Common myeloid progenitor, CD34-positive (primary cell): ENCODE data around the gene LIMS2.

Source experiments
- CTCF ChIA-PET: fragments of 350-600 bp; sonication (Branson Sonifier 250); formaldehyde crosslinking; loops from one replicate; lab custom pipeline; 2021; ENCODE audit warnings: antibody characterized with exemption; lab: Charles Lee
- POLR2A ChIA-PET: fragments of 350-600 bp; sonication (Branson Sonifier 250); formaldehyde crosslinking; loops from one replicate; lab custom pipeline; 2021; ENCODE audit warnings: antibody characterized with exemption; lab: Charles Lee
- DNase-seq, 3 donors: peaks; one replicate each; pipeline versions ENCODE4 v3.0.0 to v3.0.0-alpha.2; 2013
- H3K27ac ChIP-seq, 2 experiments: 1 replicate in 1 of 2; 2 replicates in 1 of 2; pipeline ENCODE4 v1.7.0; 2013; ENCODE audit warnings: inconsistent platforms in 2 of 2, low read length in 2 of 2, mild to moderate bottlenecking in 2 of 2, low read depth in 1 of 2, moderate library complexity in 1 of 2; ENCODE audit not compliant: severe bottlenecking in 2 of 2, insufficient read depth in 1 of 2, poor library complexity in 1 of 2
- H3K27me3 ChIP-seq, 5 experiments: replicated peaks in 2 of 5; 1 replicate in 3 of 5; 2 replicates in 2 of 5; pipeline versions ENCODE4 v1.6.1 to v1.7.0; 2013; ENCODE audit warnings: low read length in 4 of 5, mild to moderate bottlenecking in 2 of 5, moderate library complexity in 2 of 5, inconsistent platforms in 1 of 5; ENCODE audit not compliant: insufficient read depth in 5 of 5, control insufficient read depth in 4 of 5
- H3K36me3 ChIP-seq, 4 experiments: 1 replicate in 2 of 4; 2 replicates in 2 of 4; pipeline versions ENCODE4 v1.6.1 to v1.7.0; 2013; ENCODE audit warnings: low read length in 3 of 4, control low read depth in 1 of 4, mild to moderate bottlenecking in 1 of 4; ENCODE audit not compliant: control insufficient read depth in 4 of 4, insufficient read depth in 4 of 4
- H3K4me1 ChIP-seq, 4 experiments: 1 replicate in 3 of 4; 2 replicates in 1 of 4; pipeline versions ENCODE4 v1.6.1 to v1.7.1; 2013; ENCODE audit warnings: low read length in 3 of 4, mild to moderate bottlenecking in 3 of 4, control low read depth in 1 of 4, inconsistent platforms in 1 of 4, moderate library complexity in 1 of 4; ENCODE audit not compliant: control insufficient read depth in 4 of 4, insufficient read depth in 4 of 4; ENCODE audit errors: control extremely low read depth in 1 of 4
- H3K4me3 ChIP-seq, 7 experiments: 1 replicate in 4 of 7; 2 replicates in 3 of 7; pipeline versions ENCODE4 v1.5.1 to v1.7.0; 2013; ENCODE audit warnings: mild to moderate bottlenecking in 7 of 7, low read length in 6 of 7, moderate library complexity in 6 of 7, inconsistent platforms in 2 of 7, low read depth in 2 of 7, control low read depth in 1 of 7; ENCODE audit not compliant: insufficient read depth in 4 of 7, control insufficient read depth in 1 of 7; ENCODE audit errors: extremely low read depth in 1 of 7
- H3K9me3 ChIP-seq, 5 experiments: 1 replicate in 4 of 5; 2 replicates in 1 of 5; pipeline versions ENCODE4 v1.6.1 to v1.7.1; 2013; ENCODE audit warnings: low read length in 4 of 5, mild to moderate bottlenecking in 2 of 5, inconsistent platforms in 1 of 5, low read depth in 1 of 5, moderate library complexity in 1 of 5; ENCODE audit not compliant: control insufficient read depth in 4 of 5, insufficient read depth in 2 of 5; ENCODE audit errors: control extremely low read depth in 1 of 5
- WGBS: methylation state at CpG from one replicate; pipeline ENCODE4 v1.1.5; 2013; ENCODE audit not compliant: insufficient coverage; 5-methylcytosine and 5-hydroxymethylcytosine counted together

Gene LIMS2

GRCh38 chr2:127665267-127665893 is 9.9 kb downstream of the LIMS2 start:
- Histone ChIP-seq H3K4me1 (peaks cover 0 to 8% (median 6%) of the 10 kb centered on the region in 4 experiments), H3K36me3 (no peaks in the 10 kb centered on the region), H3K9me3 (peaks cover 0 to 3% (median 0%) of the 10 kb centered on the region in 5 experiments), H3K27me3 (peaks cover 8 to 55% (median 22%) of the 10 kb centered on the region in 5 experiments), H3K4me3 (no peak overlapping the region), H3K27ac (no peak overlapping the region)
- 98% methylated on average over 5 of the region's 8 CpGs for WGBS
- POLR2A ChIA-PET: no interaction called here
- DNase-seq: no peak
- CTCF ChIA-PET: interaction anchor here (3.4 kb wide), 1 partner anchor 16 kb away, joined by 12 read pairs; no protein-coding TSS in a partner anchor

GRCh38 chr2:127664895-127665225 is 10.5 kb downstream of the LIMS2 start:
- H3K4me1 ChIP-seq: peaks cover 0 to 8% (median 6%) of the 10 kb centered on the region in 4 experiments
- no peak for DNase-seq
- peaks cover 0 to 2% (median 0%) of the 10 kb centered on the region in 5 experiments for H3K9me3 ChIP-seq
- no peak overlapping the region for H3K4me3 ChIP-seq
- peaks cover 8 to 55% (median 22%) of the 10 kb centered on the region in 5 experiments for H3K27me3 ChIP-seq
- WGBS: 99% methylated on average over 6 of the region's 6 CpGs
- POLR2A ChIA-PET: interaction anchor here (0.6 kb wide), 1 partner anchor 351 kb away, joined by 3 read pairs; no protein-coding TSS in a partner anchor
- no peaks in the 10 kb centered on the region for H3K36me3 ChIP-seq
- H3K27ac ChIP-seq: no peak overlapping the region
- CTCF ChIA-PET: interaction anchor here (0.8 to 3.4 kb wide), 2 partner anchors 15 to 73 kb away, joined by 3 to 12 read pairs; no protein-coding TSS in a partner anchor

- Histone ChIP-seq H3K4me1 (peaks cover 0 to 12% (median 10%) of the 10 kb centered on the region in 4 experiments), H3K36me3 (no peaks in the 10 kb centered on the region), H3K4me3 (peak overlapping the region in 3 of 7 experiments; percentile 15 to 60 (median 46)), H3K27me3 (peaks cover 8 to 55% (median 22%) of the 10 kb centered on the region in 5 experiments), H3K27ac (no peak overlapping the region), H3K9me3 (no peaks in the 10 kb centered on the region)
- DNase-seq: peak in 2 of 3 donors; percentile 7 to 16
- WGBS: 20% methylated on average over 58 of the region's 69 CpGs
- POLR2A ChIA-PET: interaction anchor here (0.6 kb wide), 1 partner anchor 351 kb away, joined by 3 read pairs; no protein-coding TSS in a partner anchor
- CTCF ChIA-PET: interaction anchor here (0.8 to 3.4 kb wide), 3 partner anchors 14 to 73 kb away, joined by 3 to 12 read pairs (median 4); no protein-coding TSS in a partner anchor
Observed at GRCh38 chr2:127664065-127664894, 11.1 kb downstream of the LIMS2 start.

- ChIA-PET CTCF (interaction anchor here (0.8 to 3.4 kb wide), 3 partner anchors 9 to 16 kb away, joined by 3 to 12 read pairs (median 4); no protein-coding TSS in a partner anchor), POLR2A (no interaction called here)
- Histone ChIP-seq H3K4me1 (peaks cover 0 to 14% (median 10%) of the 10 kb centered on the region in 4 experiments), H3K36me3 (no peaks in the 10 kb centered on the region), H3K27ac (no peak overlapping the region), H3K9me3 (no peaks in the 10 kb centered on the region), H3K27me3 (peaks cover 8 to 52% (median 22%) of the 10 kb centered on the region in 5 experiments), H3K4me3 (peak overlapping the region in 1 of 7 experiments; percentile 46)
- WGBS: 75% methylated on average over 3 of the region's 6 CpGs
- DNase-seq: no peak
Observed at GRCh38 chr2:127663566-127664064, 11.7 kb downstream of the LIMS2 start.

- 93% methylated on average over 9 of the region's 9 CpGs for WGBS
- ChIA-PET POLR2A (no interaction called here), CTCF (interaction anchor here (0.9 to 3.4 kb wide), 2 partner anchors 8 to 13 kb away, joined by 3 to 12 read pairs; no protein-coding TSS in a partner anchor)
- Histone ChIP-seq H3K27ac (no peak overlapping the region), H3K36me3 (no peaks in the 10 kb centered on the region), H3K4me3 (no peak overlapping the region), H3K27me3 (peaks cover 8 to 50% (median 22%) of the 10 kb centered on the region in 5 experiments), H3K9me3 (no peaks in the 10 kb centered on the region), H3K4me1 (peaks cover 0 to 14% (median 10%) of the 10 kb centered on the region in 4 experiments)
- DNase-seq: no peak
Observed at GRCh38 chr2:127662937-127663565, 12.3 kb downstream of the LIMS2 start.

- H3K27ac ChIP-seq: no peak overlapping the region
- no peak overlapping the region for H3K4me3 ChIP-seq
- H3K4me1 ChIP-seq: peaks cover 0 to 14% (median 10%) of the 10 kb centered on the region in 4 experiments
- ChIA-PET POLR2A (no interaction called here), CTCF (interaction anchor here (3.4 kb wide), 1 partner anchor 12 kb away, joined by 12 read pairs; no protein-coding TSS in a partner anchor)
- 90% methylated on average over 9 of the region's 9 CpGs for WGBS
- H3K9me3 ChIP-seq: no peaks in the 10 kb centered on the region
- no peak for DNase-seq
- no peaks in the 10 kb centered on the region for H3K36me3 ChIP-seq
- peaks cover 8 to 48% (median 22%) of the 10 kb centered on the region in 5 experiments for H3K27me3 ChIP-seq
Observed at GRCh38 chr2:127661949-127662510, 13.3 kb downstream of the LIMS2 start.
